ENCODE data around the gene SLC49A3. TPM values are rescaled to one million over a fixed set of nuclear protein-coding genes. Genes with fewer than 3 reads are reported as not detected.

SLC49A3 gene
- polyA plus RNA-seq, 3 donors: 6.5 to 14.6 (median 10.3) TPM

GRCh38 chr4:685679-686412, 3.1 kb downstream of the SLC49A3 start:
- WGBS, 3 donors: 91 to 94% (median 94%) methylated on average over 37 of the region's 37 CpGs
- H3K27ac ChIP-seq (ENCODE audit: low read depth, low read length): no peak overlapping the region

DNA sequence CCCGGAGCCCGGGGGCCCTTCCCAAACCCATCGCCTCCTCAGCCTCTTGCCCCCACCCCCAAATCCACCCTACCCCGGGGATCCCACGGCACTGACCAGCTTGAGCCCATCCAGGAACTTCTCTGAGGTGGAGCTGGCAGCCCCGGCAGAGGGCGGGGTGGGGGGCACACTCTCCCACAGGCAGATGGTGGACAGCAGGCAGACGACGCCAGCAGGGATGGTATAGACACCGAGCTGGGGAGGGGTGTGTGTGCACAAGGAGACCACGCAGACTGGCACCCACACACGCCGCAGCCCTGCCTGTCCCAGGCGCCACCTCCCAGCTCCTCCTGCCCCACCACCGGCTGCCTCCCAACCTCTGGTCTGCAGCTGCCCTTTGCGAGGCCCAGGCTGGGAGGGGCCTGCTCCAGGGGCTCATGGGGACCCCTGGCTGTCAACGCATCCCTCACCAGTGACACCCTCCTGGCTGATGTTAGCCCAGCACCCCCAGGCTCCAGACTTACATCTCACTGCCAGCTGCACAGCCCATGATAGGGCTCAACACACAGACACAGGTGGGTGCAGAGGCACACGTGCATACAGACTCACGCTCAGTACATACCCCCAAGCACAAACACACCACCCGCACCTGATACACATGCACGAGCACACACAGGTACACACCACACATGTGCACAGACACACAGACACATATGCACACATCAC, 4.2 kb downstream of the SLC49A3 start:
- 82 to 88% (median 84%) methylated on average over 19 to 21 of the region's 21 CpGs for WGBS, 3 donors
- H3K27ac ChIP-seq (ENCODE audit: low read depth, low read length): no peak overlapping the region

DNA sequence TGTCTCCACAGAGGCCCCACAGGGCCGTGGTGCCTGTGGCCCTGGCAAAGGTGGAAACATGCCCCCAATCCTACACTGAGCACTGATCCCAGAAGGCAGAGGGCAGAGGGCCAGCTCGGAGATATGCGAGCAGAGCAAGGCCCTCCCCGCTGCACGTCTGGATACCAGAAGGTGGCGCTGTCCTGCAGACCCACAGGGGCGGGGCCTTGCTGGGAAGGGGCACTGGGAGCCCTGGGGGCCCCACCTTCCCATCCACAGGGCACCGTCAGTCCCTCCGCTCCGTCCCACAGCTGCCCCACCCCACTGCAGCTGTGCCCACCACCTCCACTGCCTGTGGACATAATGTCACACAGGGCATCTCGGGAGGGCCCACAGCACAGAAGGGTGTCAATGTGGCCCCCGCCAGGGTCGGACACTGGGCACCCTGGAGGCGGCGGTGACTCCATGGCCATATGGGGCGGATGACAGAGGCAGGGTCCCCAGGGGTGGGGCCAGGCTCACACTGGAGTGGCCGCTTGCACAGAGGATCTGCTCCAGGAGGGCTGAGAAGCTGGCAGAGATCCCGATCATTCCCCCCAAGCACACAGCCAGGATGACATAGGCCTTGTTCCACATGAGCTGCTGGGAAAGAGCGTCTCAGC, 4.8 kb downstream of the SLC49A3 start:
- 43 to 46% (median 43%) methylated on average over 16 to 19 of the region's 19 CpGs for WGBS, 3 donors

DNA sequence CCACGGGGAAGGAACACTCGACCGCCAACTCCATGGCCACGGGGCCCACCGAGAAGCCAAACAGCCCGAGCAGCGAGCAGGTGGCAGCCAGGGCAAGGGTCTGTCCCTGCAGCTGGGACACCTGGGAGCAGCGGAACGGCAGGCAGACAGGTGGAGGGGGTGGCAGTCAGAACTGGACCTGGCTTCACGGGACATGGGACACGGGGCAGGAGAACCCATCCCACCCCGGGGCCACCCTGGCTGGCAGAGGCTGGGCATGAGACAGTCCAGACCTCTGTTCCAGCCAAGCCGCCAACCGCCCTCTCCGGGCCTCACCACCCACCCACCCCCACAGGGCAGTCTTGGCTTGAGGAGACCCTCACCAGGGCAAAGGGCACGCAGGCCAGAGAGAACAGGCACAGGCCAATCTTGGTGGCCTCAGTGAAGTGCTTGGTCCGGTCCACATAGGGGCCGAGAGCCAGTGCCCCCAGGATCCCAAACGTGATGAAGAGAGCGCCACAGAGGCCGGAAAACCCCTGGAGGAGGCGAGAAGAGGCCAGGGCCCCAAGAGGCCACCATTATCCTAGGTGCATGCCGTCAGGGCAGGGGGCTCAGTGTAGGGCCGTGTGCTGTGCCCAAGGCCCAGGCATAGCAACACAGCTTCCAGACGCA, 5.6 kb downstream of the SLC49A3 start:
- WGBS, 3 donors: 77 to 80% (median 77%) methylated on average over 24 to 25 of the region's 25 CpGs

More for the DNA sequence above, 4.8 kb downstream of the SLC49A3 start:
- H3K27ac ChIP-seq (ENCODE audit: low read depth, low read length): no peak overlapping the region

GRCh38 chr4:682490-683172, 6.3 kb downstream of the SLC49A3 start:
- 75 to 92% (median 91%) methylated on average over 23 of the region's 23 CpGs for WGBS, 3 donors
- no peak overlapping the region for H3K27ac ChIP-seq (ENCODE audit: low read depth, low read length)

More for the DNA sequence above, 5.6 kb downstream of the SLC49A3 start:
- no peak overlapping the region for H3K27ac ChIP-seq (ENCODE audit: low read depth, low read length)

DNA sequence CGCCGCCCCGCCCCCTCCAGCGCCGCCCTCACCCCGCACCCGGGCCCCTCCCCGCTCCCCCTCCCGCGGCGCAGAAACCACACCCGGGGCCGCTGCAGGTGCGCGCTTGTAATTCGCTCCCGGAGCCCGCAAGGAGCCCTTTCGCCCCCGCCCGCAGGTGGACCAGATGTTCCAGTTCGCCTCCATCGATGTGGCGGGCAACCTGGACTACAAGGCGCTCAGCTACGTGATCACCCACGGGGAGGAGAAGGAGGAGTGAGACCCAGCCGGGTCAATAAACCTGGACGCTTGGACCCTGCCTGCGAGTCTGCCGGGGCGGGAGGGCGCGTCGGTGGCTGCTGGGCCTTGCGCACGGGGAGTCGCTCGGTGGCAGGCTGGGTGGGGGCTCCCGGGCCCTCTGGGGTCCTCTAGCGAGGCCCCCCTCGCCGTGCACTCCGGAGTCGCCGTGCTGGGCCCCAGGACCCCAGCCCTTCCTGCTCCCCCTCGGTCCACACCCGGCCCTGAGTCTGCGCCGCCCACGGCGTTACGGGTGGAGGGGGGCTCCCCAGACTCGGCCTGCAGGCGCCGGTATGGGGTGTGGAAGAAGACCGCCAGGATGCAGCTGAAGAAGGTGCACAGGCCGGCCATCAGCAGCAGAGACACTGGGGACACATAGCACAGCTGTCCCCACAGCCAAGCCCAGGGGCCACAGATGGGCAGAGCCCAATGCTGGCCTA, 7.1 kb downstream of the SLC49A3 start:
- H3K27ac ChIP-seq (ENCODE audit: low read depth, low read length): no peak overlapping the region
- WGBS, 3 donors: 74 to 82% (median 82%) methylated on average over 47 to 55 of the region's 58 CpGs

DNA sequence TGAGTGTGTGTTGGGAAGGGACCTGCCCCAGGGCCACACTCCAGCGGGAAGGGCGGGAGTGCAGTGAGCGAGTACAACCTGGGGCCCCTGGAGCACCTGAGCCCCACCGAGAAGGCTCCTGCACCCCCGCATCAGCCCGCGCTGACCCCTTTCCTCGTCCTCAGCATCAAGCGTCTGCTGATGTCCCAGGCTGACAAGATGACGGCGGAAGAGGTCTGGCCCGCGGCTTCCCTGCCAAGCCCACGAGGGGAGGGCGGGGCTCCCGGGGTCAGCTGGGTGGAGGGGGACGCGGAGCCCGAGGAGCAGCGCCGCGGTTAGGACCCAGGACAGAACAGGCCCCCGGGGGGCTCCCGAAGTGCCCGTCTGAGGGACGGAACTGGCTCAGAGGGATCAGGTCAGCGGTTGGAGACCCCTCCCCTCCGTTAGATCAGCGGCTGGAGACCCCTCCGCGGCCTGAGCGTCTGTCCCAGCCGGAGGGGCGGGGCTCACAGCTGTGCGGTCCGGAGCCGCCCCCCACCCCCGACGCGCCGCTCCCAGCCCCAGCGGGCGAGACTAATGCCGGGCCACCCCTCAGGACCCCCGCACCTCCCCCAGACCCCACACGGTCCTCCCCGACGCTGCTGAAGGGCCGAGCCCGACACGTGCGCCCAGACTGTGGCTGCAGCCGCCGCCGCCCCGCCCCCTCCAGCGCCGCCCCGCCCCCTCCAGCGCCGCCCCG, 7.9 kb downstream of the SLC49A3 start:
- WGBS, 3 donors: 3 to 19% (median 8%) methylated on average over 34 to 52 of the region's 62 CpGs
- no peak overlapping the region for H3K27ac ChIP-seq (ENCODE audit: low read depth, low read length)

- no peak overlapping the region for H3K27ac ChIP-seq (ENCODE audit: low read depth, low read length)
- 48 to 74% (median 60%) methylated on average over 14 to 17 of the region's 17 CpGs for WGBS, 3 donors
Observed at GRCh38 chr4:680551-680927, 8.4 kb downstream of the SLC49A3 start.

- no peak overlapping the region for H3K27ac ChIP-seq (ENCODE audit: low read depth, low read length)
- 79 to 87% (median 82%) methylated on average over 8 to 9 of the region's 9 CpGs for WGBS, 3 donors
Observed at GRCh38 chr4:680091-680490, 8.9 kb downstream of the SLC49A3 start.

GRCh38 chr4:679629-680028, 9.3 kb downstream of the SLC49A3 start:
- 82 to 86% (median 85%) methylated on average over 11 of the region's 11 CpGs for WGBS, 3 donors
- H3K27ac ChIP-seq (ENCODE audit: low read depth, low read length): no peak overlapping the region

- 88% methylated on average over 13 of the region's 13 CpGs for WGBS, 3 donors
- no peak overlapping the region for H3K27ac ChIP-seq (ENCODE audit: low read depth, low read length)
Observed at GRCh38 chr4:679104-679481, 9.9 kb downstream of the SLC49A3 start.

DNA sequence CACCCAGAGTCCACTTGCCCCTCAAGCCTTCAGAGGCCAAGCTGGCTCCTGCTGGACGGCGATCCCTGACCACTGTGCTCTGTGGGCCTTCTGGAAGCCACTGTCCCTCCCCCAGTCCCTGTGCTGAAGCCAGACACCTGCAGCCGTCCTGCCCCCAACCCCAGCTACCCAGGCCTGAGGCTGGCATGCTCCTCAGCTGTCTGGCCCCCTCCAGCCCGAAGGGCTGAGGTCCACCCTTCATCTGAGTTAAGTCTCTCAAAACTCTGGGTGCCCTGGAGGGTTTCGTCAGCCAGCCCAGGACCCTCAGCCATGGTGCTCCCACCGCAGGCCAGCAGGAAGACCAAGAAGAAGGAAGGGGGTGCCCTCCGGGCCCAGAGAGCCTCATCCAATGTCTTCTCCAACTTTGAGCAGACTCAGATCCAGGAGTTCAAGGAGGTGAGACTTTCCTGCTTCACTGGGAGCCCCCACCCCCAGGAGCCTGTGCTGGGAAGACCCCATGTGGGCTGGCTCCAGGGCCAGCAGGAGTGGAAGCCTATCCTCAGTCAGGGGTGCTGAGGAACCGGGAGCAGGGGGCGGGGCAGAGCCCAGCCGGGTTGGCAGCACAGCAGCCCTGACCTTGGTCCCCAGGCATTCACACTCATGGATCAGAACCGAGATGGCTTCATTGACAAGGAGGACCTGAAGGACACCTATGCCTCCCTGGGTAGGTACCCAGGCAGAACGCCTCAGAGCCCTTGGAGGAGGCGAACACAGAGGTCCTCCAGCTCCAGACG, 10.4 kb downstream of the SLC49A3 start:
- WGBS, 3 donors: 67 to 79% (median 77%) methylated on average over 14 of the region's 14 CpGs

DNA sequence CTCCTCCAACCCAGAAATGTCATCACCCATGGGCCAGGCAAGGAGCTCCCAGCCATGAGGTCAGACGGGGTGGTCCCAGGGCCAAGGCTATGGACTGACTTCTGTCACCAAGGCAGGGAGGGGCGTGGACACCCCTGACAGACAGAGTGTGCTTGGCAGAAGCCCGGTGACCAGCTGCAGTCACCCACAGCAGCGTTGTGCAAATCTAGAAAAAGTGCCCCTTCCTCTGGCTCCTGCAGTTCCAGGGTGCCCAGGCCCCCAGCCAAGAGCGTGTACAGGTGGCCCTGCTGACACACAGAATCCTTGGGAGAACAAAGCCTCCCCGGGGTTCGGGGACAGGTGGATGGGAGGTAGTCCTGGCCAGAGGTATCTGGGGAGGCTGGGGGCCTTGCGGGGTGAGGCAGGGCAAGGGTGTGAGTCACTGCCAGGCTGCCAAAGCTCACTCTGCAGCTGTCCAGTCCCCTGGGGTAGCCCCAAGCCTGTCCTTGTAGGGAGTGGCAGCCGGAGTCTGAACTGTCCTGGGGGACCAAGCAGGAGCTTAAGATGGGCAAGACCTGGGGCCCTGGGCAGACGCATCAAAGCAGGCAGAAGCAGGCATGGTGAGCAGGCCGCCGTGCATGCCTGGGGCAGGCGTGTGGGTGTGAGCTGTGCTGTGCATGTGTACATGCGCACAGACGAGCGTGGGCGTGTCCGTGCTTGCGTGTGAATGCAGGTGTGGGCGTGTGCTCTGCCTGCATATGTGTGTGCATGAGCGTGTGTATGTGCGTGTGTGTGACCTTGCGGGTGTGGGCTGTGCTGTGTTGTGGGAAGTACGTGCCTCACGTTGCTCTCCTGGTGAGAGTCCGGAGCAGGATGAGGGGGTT, 11.3 kb downstream of the SLC49A3 start:
- WGBS, 3 donors: 53 to 75% (median 66%) methylated on average over 26 of the region's 26 CpGs
- no peak overlapping the region for H3K27ac ChIP-seq (ENCODE audit: low read depth, low read length)

More for the DNA sequence above, 10.4 kb downstream of the SLC49A3 start:
- no peak overlapping the region for H3K27ac ChIP-seq (ENCODE audit: low read depth, low read length)

DNA sequence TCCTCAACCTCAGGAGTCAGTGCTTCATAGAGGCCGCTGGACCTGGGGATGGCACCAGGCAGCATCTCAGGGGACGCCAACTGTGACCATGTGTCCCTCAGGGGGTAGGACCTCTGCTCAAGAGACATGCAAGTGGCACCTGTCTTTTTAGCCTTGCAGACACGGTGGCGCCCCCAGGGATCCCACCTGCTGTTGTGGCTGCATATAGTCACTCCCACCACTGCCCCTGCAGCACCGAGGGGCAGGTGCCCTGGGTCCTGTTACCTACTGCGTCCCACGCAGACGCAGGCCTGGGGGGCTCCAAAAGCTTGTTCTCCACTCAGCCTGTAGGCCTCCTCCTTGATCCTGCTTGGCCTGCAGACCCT, 12.1 kb downstream of the SLC49A3 start:
- H3K27ac ChIP-seq (ENCODE audit: low read depth, low read length): no peak overlapping the region
- 72 to 85% (median 82%) methylated on average over 8 of the region's 8 CpGs for WGBS, 3 donors

DNA sequence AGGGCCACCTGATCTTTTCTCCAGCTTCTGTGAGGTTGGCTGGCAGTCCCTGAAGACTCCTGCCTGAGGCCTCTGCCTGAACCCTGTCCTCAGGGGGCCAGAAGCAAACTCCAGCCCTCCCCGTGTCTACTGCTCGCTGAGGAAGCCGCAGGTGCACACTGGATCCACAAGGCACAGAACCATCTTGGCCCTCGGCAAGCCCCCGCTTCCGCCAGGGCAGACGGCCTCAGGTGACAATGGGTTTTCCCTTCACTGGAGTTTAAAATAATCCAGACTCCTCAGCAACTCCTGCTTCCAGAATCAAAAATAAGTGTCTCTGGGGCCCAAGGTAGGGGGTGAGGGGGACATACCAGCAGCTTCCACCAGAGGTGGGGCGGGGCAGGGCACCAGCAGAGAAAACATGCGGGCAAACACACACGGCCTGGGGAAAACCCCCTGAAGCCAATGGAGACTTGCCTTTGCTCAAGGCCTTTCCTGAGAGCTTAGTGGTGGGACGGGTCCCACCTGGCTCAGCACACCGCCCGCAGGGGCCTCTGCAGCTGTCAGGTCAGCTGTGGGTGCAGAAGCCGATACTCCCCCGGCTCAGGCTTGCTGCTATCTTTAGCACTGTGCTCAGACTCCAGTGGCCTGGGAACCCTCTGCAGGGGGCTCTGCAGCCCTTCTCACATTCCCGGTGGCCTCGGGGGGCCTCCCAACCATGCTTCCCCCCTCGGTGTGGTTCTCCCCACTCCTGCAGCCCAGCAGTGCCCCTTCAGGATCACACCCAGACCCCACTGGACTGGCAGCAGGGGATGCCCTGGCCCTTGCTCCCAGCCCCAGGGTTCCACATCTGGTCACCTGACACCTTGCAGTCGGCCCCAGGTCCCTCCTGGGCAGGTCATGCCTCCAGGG, 12.7 kb downstream of the SLC49A3 start:
- WGBS, 3 donors: 59 to 74% (median 74%) methylated on average over 19 of the region's 19 CpGs
- no peak overlapping the region for H3K27ac ChIP-seq (ENCODE audit: low read depth, low read length)

Measured in adipose tissue (tissue), 3 donors.